GM21717 (cell line): ENCODE measurements around the gene EIF4E1B.

Source experiments
- ATAC-seq: cut with Tn5 transposase; IDR thresholded peaks from one replicate; pipeline ENCODE4 v1.9.1; 2021; ENCODE audit warnings: mild to moderate bottlenecking, moderate library complexity; ENCODE audit not compliant: unreplicated experiment

EIF4E1B gene

GRCh38 chr5:176660860-176661641 is 30.6 kb downstream of the EIF4E1B start:
- peak; percentile 55 for ATAC-seq

- ATAC-seq = no peak
Observed at GRCh38 chr5:176661676-176662075, 31.2 kb downstream of the EIF4E1B start.

GRCh38 chr5:176662371-176663333 is 32.2 kb downstream of the EIF4E1B start:
- no peak for ATAC-seq

- ATAC-seq = no peak
Observed at GRCh38 chr5:176663566-176663965, 33.1 kb downstream of the EIF4E1B start.

- no peak for ATAC-seq
Observed at GRCh38 chr5:176664479-176664878, 34.0 kb downstream of the EIF4E1B start.

- no peak for ATAC-seq
Observed at GRCh38 chr5:176664886-176665285, 34.4 kb downstream of the EIF4E1B start.

GRCh38 chr5:176665517-176665916 is 35.0 kb downstream of the EIF4E1B start:
- ATAC-seq = no peak

GRCh38 chr5:176667637-176668036 is 37.2 kb downstream of the EIF4E1B start:
- ATAC-seq = no peak

GRCh38 chr5:176670449-176670848 is 40.0 kb downstream of the EIF4E1B start:
- ATAC-seq = no peak

- ATAC-seq = no peak
Observed at GRCh38 chr5:176671399-176671798, 40.9 kb downstream of the EIF4E1B start.

GRCh38 chr5:176671890-176672747 is 41.6 kb downstream of the EIF4E1B start:
- ATAC-seq = no peak

- ATAC-seq = no peak
Observed at GRCh38 chr5:176673651-176674583, 43.4 kb downstream of the EIF4E1B start.

GRCh38 chr5:176674799-176675198 is 44.3 kb downstream of the EIF4E1B start:
- no peak for ATAC-seq

- no peak for ATAC-seq
Observed at GRCh38 chr5:176675676-176676360, 45.3 kb downstream of the EIF4E1B start.

GRCh38 chr5:176676361-176676824 is 45.9 kb downstream of the EIF4E1B start:
- no peak for ATAC-seq

GRCh38 chr5:176677209-176677939 is 46.9 kb downstream of the EIF4E1B start:
- ATAC-seq = no peak

- ATAC-seq = no peak
Observed at GRCh38 chr5:176678584-176678983, 48.1 kb downstream of the EIF4E1B start.
